Trophoblast cell (in vitro differentiated cells and primary cell): ENCODE results near the gene LMAN1L.
"Not testable (repeated sequence)": the region's sequence is repeated elsewhere in the genome, so short reads cannot be mapped to it uniquely, and the experiment has no call there.

Experiments
- DNase-seq, 2 donors: peaks; one replicate each; pipeline ENCODE4 v3.0.0-alpha.2; 2016
- H2AFZ ChIP-seq: 2 replicates; pipeline ENCODE4 v1.6.1; 2013; ENCODE audit warnings: low read length, moderate library complexity, mild to moderate bottlenecking; ENCODE audit not compliant: insufficient read depth, poor library complexity
- H2AK5ac ChIP-seq: 2 replicates; pipeline ENCODE4 v1.6.1; 2013; ENCODE audit warnings: mild to moderate bottlenecking, low read length
- H2BK120ac ChIP-seq: 2 replicates; pipeline ENCODE4 v1.6.1; 2013; ENCODE audit warnings: low read length, mild to moderate bottlenecking, moderate library complexity; ENCODE audit not compliant: insufficient read depth, poor library complexity
- H2BK12ac ChIP-seq: 2 replicates; pipeline ENCODE4 v1.6.1; 2013; ENCODE audit warnings: mild to moderate bottlenecking, low read length, moderate library complexity
- H2BK5ac ChIP-seq: 2 replicates; pipeline ENCODE4 v1.6.1; 2013; ENCODE audit warnings: low read length, low read depth, moderate library complexity, mild to moderate bottlenecking; ENCODE audit not compliant: poor library complexity
- H3K14ac ChIP-seq: 2 replicates; pipeline ENCODE4 v1.6.1; 2013; ENCODE audit warnings: mild to moderate bottlenecking, low read length
- H3K18ac ChIP-seq: 2 replicates; pipeline ENCODE4 v1.6.1; 2013; ENCODE audit warnings: mild to moderate bottlenecking, low read length
- H3K23ac ChIP-seq: 2 replicates; pipeline ENCODE4 v1.6.1; 2013; ENCODE audit warnings: low read length
- H3K27ac ChIP-seq: 2 replicates; pipeline ENCODE4 v1.5.1; 2013; ENCODE audit warnings: low read depth, mild to moderate bottlenecking, inconsistent platforms, low read length, moderate library complexity
- H3K27me3 ChIP-seq: 2 replicates; pipeline ENCODE4 v1.6.1; 2013; ENCODE audit warnings: inconsistent platforms, mild to moderate bottlenecking, low read length, moderate library complexity; ENCODE audit not compliant: insufficient read depth
- H3K36me3 ChIP-seq, 2 experiments: 1 replicate in 1 of 2; 2 replicates in 1 of 2; pipeline ENCODE4 v1.6.1; 2013; ENCODE audit warnings: low read length in 2 of 2, mild to moderate bottlenecking in 2 of 2, moderate library complexity in 1 of 2; ENCODE audit not compliant: insufficient read depth in 2 of 2, control insufficient read depth in 1 of 2
- H3K4ac ChIP-seq: 2 replicates; pipeline ENCODE4 v1.6.1; 2013; ENCODE audit warnings: low read depth, mild to moderate bottlenecking, low read length, moderate library complexity
- H3K4me1 ChIP-seq, 2 experiments: 1 replicate in 1 of 2; 2 replicates in 1 of 2; pipeline ENCODE4 v1.6.1; 2013; ENCODE audit warnings: low read length in 2 of 2, mild to moderate bottlenecking in 2 of 2, moderate library complexity in 1 of 2; ENCODE audit not compliant: insufficient read depth in 2 of 2, control insufficient read depth in 1 of 2
- H3K4me2 ChIP-seq: 2 replicates; pipeline ENCODE4 v1.6.1; 2013; ENCODE audit warnings: inconsistent platforms, mild to moderate bottlenecking, low read length, moderate library complexity
- H3K4me3 ChIP-seq: 2 replicates; pipeline ENCODE4 v1.5.1; 2013; ENCODE audit warnings: mild to moderate bottlenecking, low read depth, low read length, inconsistent platforms
- H3K79me1 ChIP-seq: one replicate; pipeline ENCODE4 v1.6.1; 2013; ENCODE audit warnings: low read length
- H3K79me2 ChIP-seq: 2 replicates; pipeline ENCODE4 v1.6.1; 2013; ENCODE audit warnings: low read length, mild to moderate bottlenecking; ENCODE audit not compliant: control insufficient read depth, insufficient read depth, poor library complexity
- H3K9ac ChIP-seq: 2 replicates; pipeline ENCODE4 v1.6.1; 2013; ENCODE audit warnings: mild to moderate bottlenecking, low read length
- H3K9me3 ChIP-seq: 2 replicates; pipeline ENCODE4 v1.6.1; 2013; ENCODE audit warnings: low read depth, mild to moderate bottlenecking, control low read depth, inconsistent platforms, low read length; ENCODE audit not compliant: insufficient read depth
- H4K12ac ChIP-seq: 2 replicates; pipeline ENCODE4 v1.6.1; 2013; ENCODE audit warnings: low read depth, mild to moderate bottlenecking, low read length, moderate library complexity
- H4K8ac ChIP-seq: 2 replicates; pipeline ENCODE4 v1.6.1; 2013; ENCODE audit warnings: low read depth, mild to moderate bottlenecking, low read length, moderate library complexity
- H4K91ac ChIP-seq: one replicate; pipeline ENCODE4 v1.6.1; 2013; ENCODE audit warnings: low read depth, mild to moderate bottlenecking, low read length, moderate library complexity
- WGBS: extraction: QIAGEN DNeasy Blood & Tissue Kit; methylation state at CpG from one replicate; pipeline ENCODE4 v1.1.7; 2013; ENCODE audit warnings: missing lambda C conversion rate; ENCODE audit not compliant: insufficient read length, insufficient coverage; ENCODE audit errors: extremely low coverage; 5-methylcytosine and 5-hydroxymethylcytosine counted together

LMAN1L gene

DNA sequence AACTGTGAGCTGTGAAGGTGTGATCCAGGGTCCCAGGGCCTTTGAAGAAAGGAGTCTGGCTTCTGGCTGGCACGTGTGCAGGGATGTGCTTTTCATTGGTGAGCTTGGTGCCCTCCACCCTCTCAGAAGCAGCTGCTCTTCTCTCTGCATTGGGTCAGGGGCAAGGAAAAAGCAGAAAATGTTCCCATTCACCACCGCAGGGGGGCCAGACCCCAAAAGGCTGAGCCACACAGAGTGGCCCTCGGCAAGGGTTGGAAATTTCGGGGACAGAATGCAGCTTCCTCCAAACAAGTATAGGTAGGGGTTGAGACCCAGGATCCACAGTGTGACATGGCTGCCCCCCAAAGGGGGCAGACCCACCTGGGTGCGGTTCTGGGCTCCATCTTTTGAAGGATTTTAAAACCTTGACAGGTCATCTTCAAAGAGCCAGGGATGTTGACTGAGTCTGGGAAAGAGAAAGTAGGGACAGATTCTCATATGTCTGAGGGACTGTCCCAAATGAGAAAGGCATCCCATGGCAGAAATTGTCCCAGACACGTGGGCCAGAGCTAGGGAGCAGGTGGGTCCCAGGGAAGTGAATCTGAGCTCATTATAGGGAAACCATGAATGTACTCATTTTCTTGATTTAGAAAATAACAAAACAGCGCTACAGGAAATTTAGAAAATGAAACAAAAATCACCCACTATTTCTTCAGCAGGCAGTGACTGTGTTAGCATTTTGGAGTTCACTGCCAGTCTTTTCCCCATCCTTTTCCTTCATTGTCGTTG, 28.0 kb upstream of the LMAN1L start:
- H3K79me2 ChIP-seq = peaks cover 10% of the 10 kb centered on the region
- no peak overlapping the region for H4K8ac ChIP-seq
- H3K18ac ChIP-seq = no peak overlapping the region
- H3K4me1 ChIP-seq = peaks cover 18 to 24% of the 10 kb centered on the region in 2 experiments
- H3K9me3 ChIP-seq = no peaks in the 10 kb centered on the region
- peaks cover 7% of the 10 kb centered on the region for H3K79me1 ChIP-seq
- H4K12ac ChIP-seq = no peak overlapping the region
- H2AFZ ChIP-seq = no peak overlapping the region
- H3K27me3 ChIP-seq = no peaks in the 10 kb centered on the region
- H3K4me2 ChIP-seq = no peak overlapping the region
- no peak overlapping the region for H4K91ac ChIP-seq
- H2BK12ac ChIP-seq = no peak overlapping the region
- H3K9ac ChIP-seq = no peak overlapping the region
- H3K14ac ChIP-seq = no peak overlapping the region
- DNase-seq = no peak
- H3K23ac ChIP-seq = no peak overlapping the region
- H2AK5ac ChIP-seq = no peak overlapping the region
- no peak overlapping the region for H2BK120ac ChIP-seq
- H3K27ac ChIP-seq = no peak overlapping the region
- no peak overlapping the region for H3K4me3 ChIP-seq
- no peak overlapping the region for H2BK5ac ChIP-seq
- H3K36me3 ChIP-seq = peaks cover 3 to 8% of the 10 kb centered on the region in 2 experiments
- no peak overlapping the region for H3K4ac ChIP-seq
- no CpG with 5 or more reads among the region's 8 CpGs for WGBS

- no peaks in the 10 kb centered on the region for H3K9me3 ChIP-seq
- DNase-seq = no peak
- no peak overlapping the region for H3K27ac ChIP-seq
- H3K4ac ChIP-seq = no peak overlapping the region
- H2BK5ac ChIP-seq = no peak overlapping the region
- no peak overlapping the region for H2BK12ac ChIP-seq
- no peak overlapping the region for H3K4me2 ChIP-seq
- peaks cover 10% of the 10 kb centered on the region for H3K79me2 ChIP-seq
- H3K27me3 ChIP-seq = no peaks in the 10 kb centered on the region
- H3K4me1 ChIP-seq = peaks cover 18 to 23% of the 10 kb centered on the region in 2 experiments
- H3K18ac ChIP-seq = no peak overlapping the region
- H2BK120ac ChIP-seq = no peak overlapping the region
- peaks cover 3 to 8% of the 10 kb centered on the region in 2 experiments for H3K36me3 ChIP-seq
- no peak overlapping the region for H4K12ac ChIP-seq
- no peak overlapping the region for H3K23ac ChIP-seq
- no peak overlapping the region for H3K14ac ChIP-seq
- no peak overlapping the region for H2AK5ac ChIP-seq
- H3K79me1 ChIP-seq = peaks cover 7% of the 10 kb centered on the region
- no CpG with 5 or more reads among the region's 13 CpGs for WGBS
- H3K4me3 ChIP-seq = peak overlapping the region; percentile 19
- H2AFZ ChIP-seq = no peak overlapping the region
- H4K8ac ChIP-seq = no peak overlapping the region
- H4K91ac ChIP-seq = no peak overlapping the region
- no peak overlapping the region for H3K9ac ChIP-seq
These were observed 27.2 kb upstream of the LMAN1L start for GRCh38 chr15:74785194-74786032.

DNA sequence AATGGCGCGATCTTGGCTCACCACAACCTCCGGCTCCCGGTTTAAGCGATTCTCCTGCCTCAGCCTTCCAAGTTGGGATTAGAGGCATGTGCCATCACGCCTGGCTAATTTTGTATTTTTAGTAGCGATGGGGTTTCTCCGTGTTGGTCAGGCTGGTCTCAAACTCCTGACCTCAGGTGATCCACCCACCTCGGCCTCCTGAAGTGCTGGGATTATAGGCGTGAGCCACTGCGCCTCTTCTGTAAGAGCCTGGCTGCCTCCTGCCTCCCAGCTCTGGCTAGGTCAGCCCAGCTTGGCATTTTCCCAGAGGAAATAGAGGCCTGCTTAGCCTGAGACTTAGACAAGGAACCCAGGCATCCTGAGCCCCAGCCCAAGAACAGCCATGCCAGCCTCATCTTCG, 26.6 kb upstream of the LMAN1L start:
- not testable (repeated sequence) for H3K4ac ChIP-seq, H3K9me3 ChIP-seq, H3K4me2 ChIP-seq, H4K8ac ChIP-seq, H3K79me1 ChIP-seq, H3K27ac ChIP-seq, H2BK12ac ChIP-seq, H4K91ac ChIP-seq, H3K4me3 ChIP-seq, H3K36me3 ChIP-seq, H3K18ac ChIP-seq, H2BK5ac ChIP-seq, H3K9ac ChIP-seq, H2AK5ac ChIP-seq, H3K23ac ChIP-seq, H3K27me3 ChIP-seq, H2AFZ ChIP-seq, DNase-seq, H3K14ac ChIP-seq, H2BK120ac ChIP-seq, H4K12ac ChIP-seq
- peaks cover 10% of the 10 kb centered on the region for H3K79me2 ChIP-seq
- no CpG with 5 or more reads among the region's 12 CpGs for WGBS
- peaks cover 18 to 20% of the 10 kb centered on the region in 2 experiments for H3K4me1 ChIP-seq

DNA sequence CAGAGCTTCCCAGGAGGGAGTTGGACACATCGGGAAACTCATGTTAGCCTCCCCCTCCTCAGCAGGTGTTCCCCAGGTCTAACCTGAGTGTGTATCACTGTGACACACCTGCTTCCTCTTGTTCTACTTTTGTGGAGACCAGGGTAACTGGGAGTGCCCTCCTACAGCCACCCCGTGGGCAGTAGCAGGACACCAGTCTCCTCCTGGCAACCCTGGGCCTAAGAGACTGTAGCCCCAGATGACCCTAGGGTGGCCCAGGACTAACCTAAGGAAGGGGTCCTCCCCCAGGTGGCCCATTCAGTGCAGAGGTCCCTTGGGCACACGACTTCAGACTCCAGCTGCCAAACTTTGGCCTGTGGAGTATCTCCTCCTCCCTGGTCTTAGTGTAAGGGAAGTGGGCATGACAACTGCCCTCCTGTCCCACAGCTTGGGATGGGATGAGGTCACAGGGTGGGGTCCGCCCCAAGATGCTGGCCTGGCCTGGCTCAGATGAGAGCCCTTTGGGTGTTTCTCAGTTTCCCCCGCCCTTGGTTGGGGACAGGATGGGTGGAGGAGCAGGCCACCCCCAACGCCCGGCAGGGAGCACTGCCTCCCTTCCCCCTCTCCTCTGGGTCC, 26.0 kb upstream of the LMAN1L start:
- H4K91ac ChIP-seq = no peak overlapping the region
- no peaks in the 10 kb centered on the region for H3K9me3 ChIP-seq
- H3K79me2 ChIP-seq = peaks cover 10% of the 10 kb centered on the region
- H4K12ac ChIP-seq = no peak overlapping the region
- no peak overlapping the region for H3K23ac ChIP-seq
- no peak overlapping the region for H2BK120ac ChIP-seq
- no peak overlapping the region for H2BK12ac ChIP-seq
- peaks cover 7% of the 10 kb centered on the region for H3K79me1 ChIP-seq
- no peak overlapping the region for H4K8ac ChIP-seq
- H3K18ac ChIP-seq = no peak overlapping the region
- no peak overlapping the region for H3K4ac ChIP-seq
- H3K27me3 ChIP-seq = no peaks in the 10 kb centered on the region
- H3K27ac ChIP-seq = no peak overlapping the region
- no peak overlapping the region for H3K14ac ChIP-seq
- no peak overlapping the region for H2AFZ ChIP-seq
- no peak overlapping the region for H3K9ac ChIP-seq
- peaks cover 3 to 8% of the 10 kb centered on the region in 2 experiments for H3K36me3 ChIP-seq
- no peak overlapping the region for H3K4me2 ChIP-seq
- H3K4me3 ChIP-seq = no peak overlapping the region
- H2BK5ac ChIP-seq = no peak overlapping the region
- no peak overlapping the region for H2AK5ac ChIP-seq
- no CpG with 5 or more reads among the region's 7 CpGs for WGBS
- DNase-seq = no peak
- H3K4me1 ChIP-seq = peaks cover 13 to 14% of the 10 kb centered on the region in 2 experiments
